ENCODE results near the gene WDR93. TPM values are rescaled to one million over a fixed set of nuclear protein-coding genes. Genes with fewer than 3 reads are reported as not detected.

WDR93 gene
- total RNA-seq, 4 donors from 2014 or later = 0.13 to 0.42 (median 0.17) TPM; not detected in 1

- no peaks in the 10 kb centered on the region for H3K36me3 ChIP-seq
- H3K4me3 ChIP-seq = no peak overlapping the region
- 96% methylated on average over 2 of the region's 2 CpGs for WGBS
- no peak for DNase-seq (ENCODE audit: extremely low spot score)
- no peaks in the 10 kb centered on the region for H3K9me3 ChIP-seq
- H3K27ac ChIP-seq (replicated peaks in 1 of 4) = no peak overlapping the region
- H3K27me3 ChIP-seq = no peaks in the 10 kb centered on the region
- TF ChIP-seq EP300 (IDR thresholded peaks at IDR 0.05) (no peak), POLR2AphosphoS5 (IDR thresholded peaks at IDR 0.05) (no peak), CTCF (IDR thresholded peaks at IDR 0.05) (no peak)
- intact Hi-C loops (cut with DNase I) = no loop called here
- peaks cover 17 to 25% (median 20%) of the 10 kb centered on the region in 4 donors for H3K4me1 ChIP-seq
These were observed 30.1 kb upstream of the WDR93 start for GRCh38 chr15:89660556-89660955.

GRCh38 chr15:89662893-89663626 is 27.6 kb upstream of the WDR93 start:
- WGBS = 50% methylated on average over 7 of the region's 11 CpGs
- TF ChIP-seq POLR2A (IDR thresholded peaks at IDR 0.05; ENCODE audit: low read depth) (no peak), CTCF (IDR thresholded peaks at IDR 0.05) (no peak), EP300 (IDR thresholded peaks at IDR 0.05) (no peak), POLR2AphosphoS5 (IDR thresholded peaks at IDR 0.05) (peak in 1 of 2 donors; percentile 34)
- Histone ChIP-seq H3K9me3 (no peaks in the 10 kb centered on the region), H3K36me3 (no peaks in the 10 kb centered on the region), H3K4me1 (peaks cover 22 to 31% (median 23%) of the 10 kb centered on the region in 4 donors), H3K27ac (replicated peaks in 1 of 4) (peak overlapping the region; percentile 39 to 69 (median 48)), H3K4me3 (peak overlapping the region in 1 of 4 donors; percentile 21), H3K27me3 (no peaks in the 10 kb centered on the region)
- DNase-seq (ENCODE audit: extremely low spot score) = no peak
- intact Hi-C loops (cut with DNase I) = no loop called here

GRCh38 chr15:89664441-89665350 is 25.9 kb upstream of the WDR93 start:
- 82% methylated on average over 13 of the region's 13 CpGs for WGBS
- no peak for DNase-seq (ENCODE audit: extremely low spot score)
- no peaks in the 10 kb centered on the region for H3K27me3 ChIP-seq
- no peaks in the 10 kb centered on the region for H3K9me3 ChIP-seq
- TF ChIP-seq POLR2A (IDR thresholded peaks at IDR 0.05; ENCODE audit: low read depth) = no peak
- no peak for TF ChIP-seq EP300 (IDR thresholded peaks at IDR 0.05)
- TF ChIP-seq CTCF (IDR thresholded peaks at IDR 0.05) = no peak
- TF ChIP-seq POLR2AphosphoS5 (IDR thresholded peaks at IDR 0.05) = no peak
- H3K36me3 ChIP-seq = no peaks in the 10 kb centered on the region
- peaks cover 22 to 31% (median 23%) of the 10 kb centered on the region in 4 donors for H3K4me1 ChIP-seq
- H3K27ac ChIP-seq (replicated peaks in 1 of 4) = peak overlapping the region; percentile 88 to 91 (median 90)
- peak overlapping the region; percentile 54 to 62 (median 56) for H3K4me3 ChIP-seq
- intact Hi-C loops (cut with DNase I) = no loop called here

GRCh38 chr15:89665449-89666181 is 25.0 kb upstream of the WDR93 start:
- H3K36me3 ChIP-seq = no peaks in the 10 kb centered on the region
- WGBS = 1% methylated on average over 18 of the region's 72 CpGs
- peak overlapping the region; percentile 88 to 91 (median 90) for H3K27ac ChIP-seq (replicated peaks in 1 of 4)
- peaks cover 22 to 31% (median 23%) of the 10 kb centered on the region in 4 donors for H3K4me1 ChIP-seq
- H3K9me3 ChIP-seq = no peaks in the 10 kb centered on the region
- TF ChIP-seq POLR2A (IDR thresholded peaks at IDR 0.05; ENCODE audit: low read depth) (no peak), POLR2AphosphoS5 (IDR thresholded peaks at IDR 0.05) (peak; percentile 29 to 51), CTCF (IDR thresholded peaks at IDR 0.05) (no peak), EP300 (IDR thresholded peaks at IDR 0.05) (no peak)
- H3K27me3 ChIP-seq = no peaks in the 10 kb centered on the region
- intact Hi-C loops (cut with DNase I) = no loop called here
- no peak for DNase-seq (ENCODE audit: extremely low spot score)
- H3K4me3 ChIP-seq = peak overlapping the region; percentile 54 to 62 (median 56)

Measured in esophagus muscularis mucosa (tissue), 4 donors.